Body of pancreas (tissue), 4 donors: ENCODE measurements around the gene NAA40. TPM values are rescaled to one million over a fixed set of nuclear protein-coding genes. Genes with fewer than 3 reads are reported as not detected.

Experiments used
- ATAC-seq: fragments of 150-250 bp; one replicate; pipeline ENCODE4 v1.9.1; 2016
- DNase-seq, 4 donors: peaks; one replicate each; pipeline ENCODE4 v3.0.0-alpha.2; 2019
- H3K27ac ChIP-seq, 4 donors: fragments of 200-600 bp; sonication (generic); 1 replicate in 3 of 4; 2 replicates in 1 of 4; pipeline versions ENCODE4 v1.5.1 to v1.6.1; 2016 to 2019; ENCODE audit warnings: mild to moderate bottlenecking in 1 of 4, mixed read lengths in 1 of 4, moderate library complexity in 1 of 4
- H3K27me3 ChIP-seq, 2 donors: fragments of 200-600 bp; sonication (generic); one replicate each; pipeline ENCODE4 v1.6.0; 2016; ENCODE audit warnings: mild to moderate bottlenecking in 1 of 2
- H3K36me3 ChIP-seq, 2 donors: fragments of 200-600 bp; sonication (generic); replicated peaks in 1 of 2; 2 replicates each; pipeline ENCODE4 v1.5.1; 2016; ENCODE audit warnings: low read depth in 2 of 2; ENCODE audit not compliant: insufficient read depth in 1 of 2
- H3K4me1 ChIP-seq: fragments of 200-600 bp; sonication (generic); one replicate; pipeline ENCODE4 v1.6.0; 2016
- H3K4me3 ChIP-seq, 2 donors: fragments of 200-600 bp; sonication (generic); 1 replicate in 1 of 2; 2 replicates in 1 of 2; pipeline ENCODE4 v1.5.1; 2016 to 2019
- H3K9me3 ChIP-seq, 3 donors: fragments of 200-600 bp; sonication (generic); 1 replicate in 2 of 3; 2 replicates in 1 of 3; pipeline ENCODE4 v1.5.1; 2016
- POLR2A ChIP-seq, 3 donors: fragments of 450-650 bp; IDR thresholded peaks; one replicate each; pipeline ENCODE4 v1.6.1; 2016; ENCODE audit warnings: antibody characterized with exemption in 3 of 3, mild to moderate bottlenecking in 2 of 3
- WGBS, 2 donors: methylation state at CpG; one replicate each; pipeline ENCODE4 v1.1.5; 2017; 5-methylcytosine and 5-hydroxymethylcytosine counted together
- intact Hi-C: fragments of 100-400 bp; cut with DNase I; formaldehyde crosslinking; loops from one replicate; pipeline ENCODE4 v1.15.1; 2023
- total RNA-seq, 2 donors: library from RNA; depleted of rRNA; stranded (reverse); fragments of >200 nt; gene quantifications; one replicate each; pipeline ENCODE4 v1.1.0, GENCODE V29; 2016
- TF ChIP-seq, protein P1 (sequence below), 7 experiments: fragments of 450-650 bp in 4 of 7; fragments of 200-600 bp in 3 of 7; sonication (generic) in 3 of 7; IDR thresholded peaks; one replicate each; pipeline ENCODE4 v1.5.1; 2016 to 2019; ENCODE audit warnings: antibody characterized with exemption in 7 of 7

The NAA40 gene
- total RNA-seq, 2 donors from 2014 or later, result 14.3 to 21.8 TPM

DNA sequence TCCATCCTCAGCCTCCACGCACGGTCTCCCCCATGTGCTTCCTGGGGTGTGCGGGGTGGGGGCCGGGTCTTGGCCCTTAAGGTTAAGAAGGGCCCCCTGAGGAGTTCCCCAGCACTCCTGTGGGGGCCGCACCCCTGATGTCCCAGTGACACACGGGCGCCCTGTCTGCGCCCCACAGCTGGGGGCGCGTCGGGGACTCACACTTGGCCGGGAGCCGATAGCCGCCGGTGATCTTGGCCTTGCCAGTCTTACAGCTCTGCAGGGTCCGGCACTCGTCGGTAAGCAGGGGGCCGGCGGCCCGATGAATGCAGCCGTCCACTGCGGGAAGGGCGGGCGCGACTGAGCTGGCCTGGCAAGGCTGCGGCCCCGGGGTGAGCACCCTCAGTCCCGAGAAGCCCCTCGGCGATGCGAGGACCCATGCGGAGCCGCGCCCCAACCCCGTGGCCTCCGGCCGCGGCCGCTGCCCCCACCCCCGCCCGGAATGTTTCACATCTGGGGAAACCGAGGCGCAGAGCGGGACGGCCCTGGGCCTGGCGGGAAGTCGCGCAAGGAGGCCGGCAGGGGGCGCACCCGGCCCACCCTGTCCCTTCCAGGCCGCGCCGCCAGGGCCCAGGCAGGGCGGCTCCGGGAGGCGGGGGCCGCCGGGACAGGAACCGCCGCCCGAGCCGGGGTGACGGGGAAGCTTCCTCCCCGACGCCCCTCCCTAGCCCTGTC is 61.4 kb downstream of the NAA40 start:
- Histone ChIP-seq H3K9me3 (no peaks in the 10 kb centered on the region), H3K36me3 (peaks cover 8 to 9% of the 10 kb centered on the region in 2 donors), H3K27me3 (no peaks in the 10 kb centered on the region), H3K4me1 (peaks cover 40% of the 10 kb centered on the region), H3K27ac (no peak overlapping the region), H3K4me3 (no peak overlapping the region)
- TF ChIP-seq POLR2A (IDR thresholded peaks at IDR 0.05), result no peak
- TF ChIP-seq, protein P1, sequence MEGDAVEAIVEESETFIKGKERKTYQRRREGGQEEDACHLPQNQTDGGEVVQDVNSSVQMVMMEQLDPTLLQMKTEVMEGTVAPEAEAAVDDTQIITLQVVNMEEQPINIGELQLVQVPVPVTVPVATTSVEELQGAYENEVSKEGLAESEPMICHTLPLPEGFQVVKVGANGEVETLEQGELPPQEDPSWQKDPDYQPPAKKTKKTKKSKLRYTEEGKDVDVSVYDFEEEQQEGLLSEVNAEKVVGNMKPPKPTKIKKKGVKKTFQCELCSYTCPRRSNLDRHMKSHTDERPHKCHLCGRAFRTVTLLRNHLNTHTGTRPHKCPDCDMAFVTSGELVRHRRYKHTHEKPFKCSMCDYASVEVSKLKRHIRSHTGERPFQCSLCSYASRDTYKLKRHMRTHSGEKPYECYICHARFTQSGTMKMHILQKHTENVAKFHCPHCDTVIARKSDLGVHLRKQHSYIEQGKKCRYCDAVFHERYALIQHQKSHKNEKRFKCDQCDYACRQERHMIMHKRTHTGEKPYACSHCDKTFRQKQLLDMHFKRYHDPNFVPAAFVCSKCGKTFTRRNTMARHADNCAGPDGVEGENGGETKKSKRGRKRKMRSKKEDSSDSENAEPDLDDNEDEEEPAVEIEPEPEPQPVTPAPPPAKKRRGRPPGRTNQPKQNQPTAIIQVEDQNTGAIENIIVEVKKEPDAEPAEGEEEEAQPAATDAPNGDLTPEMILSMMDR (IDR thresholded peaks at IDR 0.05), result peak; percentile 45 to 94 (median 81)
- intact Hi-C loops, result loop anchor here (2.0 kb wide), 1 partner anchor 153 kb away; no protein-coding TSS in a partner anchor
- ATAC-seq (peak; percentile 65), DNase-seq (peak; percentile 53 to 73 (median 63))
- WGBS, 2 donors, result 19 to 20% methylated on average over 18 to 50 of the region's 67 CpGs

DNA sequence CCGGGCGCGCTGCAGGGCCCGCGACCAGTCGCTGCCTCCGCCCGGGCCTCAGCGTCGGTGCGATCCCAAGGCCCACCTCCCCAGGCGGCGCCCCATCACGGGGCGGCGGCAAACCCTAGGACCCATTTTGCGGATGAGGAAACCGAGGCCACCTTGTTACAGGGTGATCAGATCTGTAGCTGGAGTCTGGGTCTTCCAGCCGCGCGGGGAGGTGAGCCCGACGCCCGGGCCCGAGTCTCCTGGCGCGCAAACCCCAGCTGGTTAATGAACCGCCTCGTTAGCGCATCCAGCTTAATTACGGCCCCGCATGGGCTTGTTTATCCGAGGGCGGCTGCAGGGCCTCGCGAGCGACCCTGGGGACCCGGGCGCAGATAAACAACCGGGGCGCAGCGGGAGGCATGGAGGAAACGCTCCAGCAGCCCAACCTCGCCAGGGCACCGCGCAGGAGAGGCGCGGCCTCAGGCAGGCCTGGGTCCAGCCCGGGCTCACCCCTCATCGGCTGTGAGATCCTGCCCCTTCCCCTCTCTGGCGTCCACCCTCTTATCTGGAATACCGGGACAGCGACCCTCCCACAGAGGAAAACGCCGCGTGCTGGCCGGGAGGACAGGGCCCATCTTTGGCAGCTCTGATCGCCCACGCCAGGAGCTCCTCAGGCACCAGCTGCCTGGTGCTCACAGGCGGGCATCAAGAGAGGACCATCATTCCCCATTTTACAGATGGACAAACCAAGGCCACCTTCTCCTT is 62.1 kb downstream of the NAA40 start:
- no peak for DNase-seq
- WGBS, 2 donors, result 44 to 84% methylated on average over 10 to 60 of the region's 60 CpGs
- Histone ChIP-seq H3K36me3 (peaks cover 8 to 9% of the 10 kb centered on the region in 2 donors), H3K27me3 (no peaks in the 10 kb centered on the region), H3K4me1 (peaks cover 48% of the 10 kb centered on the region), H3K4me3 (no peak overlapping the region), H3K9me3 (no peaks in the 10 kb centered on the region), H3K27ac (no peak overlapping the region)
- TF ChIP-seq, protein P1 (IDR thresholded peaks at IDR 0.05), result peak in 1 of 7 experiments; percentile 5
- no peak for TF ChIP-seq POLR2A (IDR thresholded peaks at IDR 0.05)
- intact Hi-C loops, result loop anchor here (2.0 kb wide), 1 partner anchor 152 kb away; no protein-coding TSS in a partner anchor
- no peak for ATAC-seq

DNA sequence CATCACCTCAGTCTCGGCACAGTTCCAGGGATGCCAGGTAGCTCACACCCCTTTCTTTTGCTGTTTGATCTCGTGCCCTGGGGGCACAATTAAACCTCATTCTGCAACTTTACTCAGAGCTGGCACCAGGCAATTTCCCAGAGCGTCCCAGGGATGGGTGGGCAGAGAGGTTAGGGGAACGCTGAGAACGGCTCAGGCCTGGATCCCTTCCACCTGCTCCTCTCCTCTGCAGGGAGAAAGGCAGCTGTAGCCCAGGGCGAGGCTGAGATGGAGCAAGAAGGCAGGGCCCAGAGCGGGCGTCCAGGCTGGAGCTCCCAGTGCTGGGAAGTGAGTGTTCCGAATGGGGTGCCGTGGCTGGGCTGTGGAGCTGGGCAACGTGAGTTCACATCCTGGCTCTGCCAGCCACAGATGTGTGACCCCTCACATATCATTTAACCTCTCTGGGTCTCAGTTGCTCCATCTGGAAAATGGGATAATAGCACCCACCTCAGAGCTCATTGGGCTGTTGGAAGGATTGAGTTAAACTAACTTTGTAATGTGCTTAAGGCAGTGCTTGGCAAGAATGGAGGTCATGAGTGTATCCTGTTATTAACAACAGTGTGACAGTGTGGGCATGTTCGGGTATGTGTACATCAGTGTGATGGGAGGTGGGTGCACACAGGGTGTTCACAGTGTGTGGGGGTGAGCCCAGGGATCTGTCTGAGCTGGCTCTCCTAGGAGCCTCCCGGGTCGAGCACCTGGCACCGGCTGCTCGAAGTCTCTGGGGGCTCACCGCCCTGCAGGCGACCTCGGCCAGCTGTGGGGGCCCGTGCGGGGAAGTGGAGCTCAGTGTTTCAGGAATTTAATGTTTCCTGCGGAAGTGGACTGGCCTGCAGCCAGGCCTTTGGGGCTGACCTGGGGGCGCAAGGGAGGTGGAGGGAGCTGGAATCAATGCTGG is 63.0 kb downstream of the NAA40 start:
- H3K4me1 ChIP-seq, result peaks cover 55% of the 10 kb centered on the region
- no peak for ATAC-seq
- H3K4me3 ChIP-seq, result no peak overlapping the region
- intact Hi-C loops, result loop anchor here (2.0 kb wide), 1 partner anchor 151 kb away; no protein-coding TSS in a partner anchor
- H3K27me3 ChIP-seq, result no peaks in the 10 kb centered on the region
- WGBS, 2 donors, result 62 to 75% methylated on average over 9 to 23 of the region's 23 CpGs
- no peak for DNase-seq
- TF ChIP-seq, protein P1 (IDR thresholded peaks at IDR 0.05), result no peak
- TF ChIP-seq POLR2A (IDR thresholded peaks at IDR 0.05), result no peak
- H3K27ac ChIP-seq, result no peak overlapping the region
- H3K9me3 ChIP-seq, result no peaks in the 10 kb centered on the region
- H3K36me3 ChIP-seq, result peaks cover 6% of the 10 kb centered on the region in 2 donors

DNA sequence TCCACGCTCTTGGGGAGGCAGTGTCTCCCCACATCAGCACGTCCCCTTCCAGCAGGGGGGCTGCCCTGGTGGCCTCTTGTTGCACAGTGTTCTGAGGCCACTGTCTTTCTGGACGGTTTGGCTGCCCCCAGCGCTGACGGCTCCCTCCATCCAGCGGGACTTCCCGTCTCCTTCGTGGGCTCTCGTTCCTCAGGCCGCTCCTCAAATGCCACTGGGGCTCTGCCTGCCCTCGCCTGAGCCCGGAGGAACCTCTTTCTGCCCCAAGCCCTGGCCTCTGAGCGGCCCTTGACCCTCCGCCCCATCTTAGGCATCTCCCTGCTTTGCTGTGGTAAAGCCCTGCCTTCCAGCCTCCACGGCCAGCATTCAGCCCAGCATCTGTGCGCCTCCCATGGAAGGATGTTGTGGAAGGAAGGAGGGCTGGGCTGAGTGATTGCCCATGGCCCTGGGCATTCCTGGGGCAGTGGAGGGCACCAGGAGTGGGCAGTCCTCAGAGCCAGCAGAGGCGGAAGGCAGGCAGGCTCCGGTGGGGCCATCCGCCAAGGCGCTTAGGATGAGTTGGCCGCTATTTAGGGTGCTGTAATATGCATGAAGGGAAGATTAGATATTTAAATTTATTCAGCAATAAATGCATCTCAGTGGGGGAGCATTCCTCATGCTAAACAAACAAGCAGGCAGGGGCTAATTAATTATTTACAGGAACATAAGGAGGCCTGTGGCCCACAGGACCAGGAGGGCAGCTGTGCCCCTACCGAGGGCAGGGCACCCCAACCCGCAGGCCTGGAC is 65.2 kb downstream of the NAA40 start:
- ATAC-seq, result peak; percentile 28
- intact Hi-C loops, result no loop called here
- Histone ChIP-seq H3K4me1 (peaks cover 74% of the 10 kb centered on the region), H3K27me3 (no peaks in the 10 kb centered on the region), H3K4me3 (no peak overlapping the region), H3K27ac (peak overlapping the region; percentile 47 to 72 (median 57)), H3K9me3 (no peaks in the 10 kb centered on the region), H3K36me3 (no peaks in the 10 kb centered on the region)
- TF ChIP-seq POLR2A (IDR thresholded peaks at IDR 0.05), result peak in 2 of 3 donors; percentile 9 to 14
- TF ChIP-seq, protein P1 (IDR thresholded peaks at IDR 0.05), result no peak
- peak; percentile 26 to 53 (median 35) for DNase-seq
- WGBS, 2 donors, result 68 to 75% methylated on average over 16 of the region's 23 CpGs
